ENCODE results near the gene GABPA. TPM values are rescaled to one million over a fixed set of nuclear protein-coding genes. Genes with fewer than 3 reads are reported as not detected.
A peak's percentile ranks its signal among the peaks of the same experiment; 100 is the strongest.

GABPA gene
- 15.4 and 15.8 TPM in 2 replicates for polyA plus RNA-seq (2013)

DNA sequence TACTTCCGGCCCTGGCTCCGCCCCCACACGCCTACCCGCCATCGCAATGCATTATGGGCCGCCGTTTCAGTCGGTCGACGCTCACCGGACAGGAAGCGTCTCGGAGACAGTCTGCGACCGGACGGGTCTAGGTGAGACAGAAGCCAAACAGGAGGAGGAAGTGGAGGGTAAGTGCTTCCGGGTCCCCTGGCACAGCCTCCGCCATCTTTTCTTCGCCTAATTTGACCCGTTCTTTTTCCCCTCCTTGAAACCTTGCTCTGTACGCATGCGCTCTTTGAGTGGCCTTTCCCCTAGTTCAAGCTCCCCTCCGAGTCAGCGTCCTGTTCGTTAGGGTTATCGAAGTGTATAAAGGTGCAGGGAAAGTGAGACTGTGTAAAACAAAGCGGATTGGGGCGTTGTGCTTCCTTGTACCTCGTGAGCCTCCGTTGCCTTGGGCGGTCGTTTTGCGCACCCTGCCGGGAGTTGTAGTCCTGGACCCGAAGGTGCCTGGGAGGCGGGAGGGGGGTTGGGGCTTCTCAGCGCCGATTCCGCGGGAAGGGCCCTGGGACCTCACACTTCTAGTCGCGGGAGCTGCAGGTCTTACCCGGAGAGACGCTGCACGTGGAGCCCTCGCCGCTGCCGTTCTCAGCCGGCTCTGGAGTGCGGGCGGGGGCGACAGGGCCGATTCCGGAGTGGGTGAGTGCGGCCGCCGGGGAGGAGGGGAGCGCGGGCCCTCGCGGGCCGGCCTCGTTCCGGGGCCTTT is at the start of gene GABPA, which contains the start of gene ATP5PF:
GABPA (plus strand) TSS at position 69 of the 742 bp plus-strand sequence. CDS start 6,627 bp downstream, outside the sequence.
ATP5PF (minus strand) TSS at position 1 of the 742 bp plus-strand sequence. CDS start 5,110 bp downstream, outside the sequence.
- Histone ChIP-seq H4K8ac (ENCODE audit: low read depth, low read length) (peak within 1 kb of the TSS; percentile 100), H3K4me1 (ENCODE audit: control insufficient read depth in 1 of 2, insufficient read depth in 2 of 2, low read length in 2 of 2) (no peaks in the 10 kb centered on the region), H2AFZ (ENCODE audit: insufficient read depth, low read length, poor library complexity) (peak within 1 kb of the TSS; percentile 97), H3K9me3 (ENCODE audit: insufficient read depth, low read depth, low read length) (no peaks in the 10 kb centered on the region), H2BK5ac (ENCODE audit: low read depth, low read length, poor library complexity) (peak within 1 kb of the TSS; percentile 98), H2BK120ac (ENCODE audit: insufficient read depth, low read length, poor library complexity) (peak within 1 kb of the TSS; percentile 97), H3K4me2 (ENCODE audit: low read length) (peak within 1 kb of the TSS; percentile 93), H3K4me3 (ENCODE audit: low read depth, low read length) (peak within 1 kb of the TSS; percentile 96), H3K27me3 (ENCODE audit: insufficient read depth, low read length) (no peaks in the 10 kb centered on the region), H2AK5ac (ENCODE audit: low read length) (peak within 1 kb of the TSS; percentile 85), H3K36me3 (ENCODE audit: control insufficient read depth in 1 of 2, insufficient read depth in 2 of 2, low read length in 2 of 2) (peaks cover under 1 to 3% of the 10 kb centered on the region in 2 experiments), H3K14ac (ENCODE audit: low read length) (peak within 1 kb of the TSS; percentile 100), H3K79me2 (ENCODE audit: control insufficient read depth, insufficient read depth, low read length, poor library complexity) (peaks cover 15% of the 10 kb centered on the region), H4K12ac (ENCODE audit: low read depth, low read length) (peak within 1 kb of the TSS; percentile 97), H2BK12ac (ENCODE audit: low read length) (no peak within 1 kb of the TSS), H3K79me1 (ENCODE audit: low read length) (peaks cover 11% of the 10 kb centered on the region), H3K18ac (ENCODE audit: low read length) (peak within 1 kb of the TSS; percentile 99), H3K27ac (ENCODE audit: low read depth, low read length) (peak within 1 kb of the TSS; percentile 94), H3K23ac (ENCODE audit: low read length) (no peak within 1 kb of the TSS), H4K91ac (ENCODE audit: low read depth, low read length) (peak within 1 kb of the TSS; percentile 100), H3K4ac (ENCODE audit: low read depth, low read length) (peak within 1 kb of the TSS; percentile 95), H3K9ac (ENCODE audit: low read length) (peak within 1 kb of the TSS; percentile 97)
- no CpG with 5 or more reads among the region's 64 CpGs for WGBS (ENCODE audit: extremely low coverage, insufficient coverage, insufficient read length)
- peak; percentile 98 for DNase-seq

DNA sequence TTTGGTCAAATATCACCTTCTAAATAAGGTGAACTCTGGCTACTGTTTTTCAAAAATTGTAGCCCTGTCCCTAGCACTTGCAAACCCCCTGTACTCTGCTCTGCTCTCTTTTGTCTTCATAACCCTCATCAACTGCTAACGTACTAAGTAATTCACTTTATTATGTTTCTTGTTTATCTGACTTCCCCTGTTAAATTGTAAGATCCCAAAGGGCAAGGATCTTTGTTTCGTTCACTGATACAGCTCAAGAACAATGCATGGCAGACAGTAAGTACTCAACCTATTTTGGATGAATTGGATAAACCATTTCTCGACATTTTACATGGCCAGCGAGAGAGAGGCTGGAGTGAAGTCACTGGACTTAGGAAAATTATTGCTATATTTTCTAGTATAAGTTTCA is 47.0 kb upstream of the GABPA start:
- H3K4ac ChIP-seq (ENCODE audit: low read depth, low read length), result no peak overlapping the region
- H3K79me2 ChIP-seq (ENCODE audit: control insufficient read depth, insufficient read depth, low read length, poor library complexity), result no peaks in the 10 kb centered on the region
- no peak overlapping the region for H2BK120ac ChIP-seq (ENCODE audit: insufficient read depth, low read length, poor library complexity)
- DNase-seq, result peak in 1 of 2 donors; percentile 5
- H2BK5ac ChIP-seq (ENCODE audit: low read depth, low read length, poor library complexity), result no peak overlapping the region
- no peaks in the 10 kb centered on the region for H3K9me3 ChIP-seq (ENCODE audit: insufficient read depth, low read depth, low read length)
- H3K4me1 ChIP-seq (ENCODE audit: control insufficient read depth in 1 of 2, insufficient read depth in 2 of 2, low read length in 2 of 2), result no peaks in the 10 kb centered on the region
- no peak overlapping the region for H4K8ac ChIP-seq (ENCODE audit: low read depth, low read length)
- H3K18ac ChIP-seq (ENCODE audit: low read length), result no peak overlapping the region
- H3K79me1 ChIP-seq (ENCODE audit: low read length), result no peaks in the 10 kb centered on the region
- H3K4me2 ChIP-seq (ENCODE audit: low read length), result no peak overlapping the region
- H2AFZ ChIP-seq (ENCODE audit: insufficient read depth, low read length, poor library complexity), result no peak overlapping the region
- no peak overlapping the region for H3K27ac ChIP-seq (ENCODE audit: low read depth, low read length)
- no peak overlapping the region for H3K9ac ChIP-seq (ENCODE audit: low read length)
- no peak overlapping the region for H3K4me3 ChIP-seq (ENCODE audit: low read depth, low read length)
- H2BK12ac ChIP-seq (ENCODE audit: low read length), result no peak overlapping the region
- no peak overlapping the region for H2AK5ac ChIP-seq (ENCODE audit: low read length)
- no peak overlapping the region for H4K91ac ChIP-seq (ENCODE audit: low read depth, low read length)
- WGBS (ENCODE audit: extremely low coverage, insufficient coverage, insufficient read length), result no CpG with 5 or more reads among the region's 4 CpGs
- no peak overlapping the region for H3K23ac ChIP-seq (ENCODE audit: low read length)
- H3K27me3 ChIP-seq (ENCODE audit: insufficient read depth, low read length), result no peaks in the 10 kb centered on the region
- no peak overlapping the region for H4K12ac ChIP-seq (ENCODE audit: low read depth, low read length)
- no peak overlapping the region for H3K14ac ChIP-seq (ENCODE audit: low read length)
- H3K36me3 ChIP-seq (ENCODE audit: control insufficient read depth in 1 of 2, insufficient read depth in 2 of 2, low read length in 2 of 2), result no peaks in the 10 kb centered on the region

DNA sequence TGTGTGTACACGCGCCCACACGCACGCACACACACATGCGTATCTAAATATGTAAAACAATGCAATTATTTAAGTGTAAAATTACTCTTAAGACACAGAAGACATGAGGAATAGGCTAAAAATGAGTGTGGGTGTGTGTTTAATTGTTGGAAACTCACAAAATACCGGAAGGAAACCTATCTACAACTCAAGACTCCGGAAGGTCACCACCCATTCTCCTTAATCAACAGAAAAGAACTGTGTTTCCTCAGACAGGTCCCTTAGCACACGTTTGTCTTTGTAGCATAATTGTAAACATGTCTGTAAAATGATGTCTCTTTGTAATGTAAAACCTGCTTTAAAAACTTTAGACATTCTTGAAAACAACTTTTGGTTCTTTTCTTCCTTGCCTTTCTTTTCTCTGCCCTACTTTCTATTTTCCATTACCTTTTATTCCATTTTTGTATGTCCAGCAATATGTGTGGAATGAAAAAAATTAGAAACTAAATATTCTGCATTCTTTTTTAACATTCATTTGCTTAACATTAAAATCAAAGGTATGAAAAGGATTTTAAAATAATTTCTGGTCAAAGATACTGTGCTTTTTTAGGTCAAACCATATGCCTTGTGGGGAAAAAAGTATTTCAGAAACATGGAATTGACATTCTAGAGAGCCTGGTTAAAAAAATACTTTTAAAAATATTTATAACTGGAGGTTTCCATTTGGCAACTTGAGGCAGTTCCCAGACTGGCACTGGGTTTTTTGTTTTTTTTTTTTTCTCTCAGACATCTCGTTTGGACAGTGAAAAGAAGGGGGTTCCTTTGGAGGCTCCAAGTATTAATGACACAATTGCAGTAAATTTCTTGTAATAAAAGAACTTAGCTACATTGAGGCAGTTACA is 46.3 kb upstream of the GABPA start:
- Histone ChIP-seq H2BK12ac (ENCODE audit: low read length) (no peak overlapping the region), H3K27me3 (ENCODE audit: insufficient read depth, low read length) (no peaks in the 10 kb centered on the region), H3K9ac (ENCODE audit: low read length) (no peak overlapping the region), H3K14ac (ENCODE audit: low read length) (no peak overlapping the region), H3K9me3 (ENCODE audit: insufficient read depth, low read depth, low read length) (no peaks in the 10 kb centered on the region), H3K18ac (ENCODE audit: low read length) (no peak overlapping the region), H4K91ac (ENCODE audit: low read depth, low read length) (no peak overlapping the region), H2BK120ac (ENCODE audit: insufficient read depth, low read length, poor library complexity) (no peak overlapping the region), H3K27ac (ENCODE audit: low read depth, low read length) (no peak overlapping the region), H3K36me3 (ENCODE audit: control insufficient read depth in 1 of 2, insufficient read depth in 2 of 2, low read length in 2 of 2) (no peaks in the 10 kb centered on the region), H2AK5ac (ENCODE audit: low read length) (no peak overlapping the region), H2AFZ (ENCODE audit: insufficient read depth, low read length, poor library complexity) (no peak overlapping the region), H3K4ac (ENCODE audit: low read depth, low read length) (no peak overlapping the region), H3K79me2 (ENCODE audit: control insufficient read depth, insufficient read depth, low read length, poor library complexity) (no peaks in the 10 kb centered on the region), H3K79me1 (ENCODE audit: low read length) (no peaks in the 10 kb centered on the region), H4K8ac (ENCODE audit: low read depth, low read length) (no peak overlapping the region), H3K4me3 (ENCODE audit: low read depth, low read length) (no peak overlapping the region), H2BK5ac (ENCODE audit: low read depth, low read length, poor library complexity) (no peak overlapping the region), H4K12ac (ENCODE audit: low read depth, low read length) (no peak overlapping the region), H3K4me2 (ENCODE audit: low read length) (no peak overlapping the region), H3K23ac (ENCODE audit: low read length) (no peak overlapping the region), H3K4me1 (ENCODE audit: control insufficient read depth in 1 of 2, insufficient read depth in 2 of 2, low read length in 2 of 2) (no peaks in the 10 kb centered on the region)
- peak; percentile 4 to 72 for DNase-seq
- no CpG with 5 or more reads among the region's 9 CpGs for WGBS (ENCODE audit: extremely low coverage, insufficient coverage, insufficient read length)

DNA sequence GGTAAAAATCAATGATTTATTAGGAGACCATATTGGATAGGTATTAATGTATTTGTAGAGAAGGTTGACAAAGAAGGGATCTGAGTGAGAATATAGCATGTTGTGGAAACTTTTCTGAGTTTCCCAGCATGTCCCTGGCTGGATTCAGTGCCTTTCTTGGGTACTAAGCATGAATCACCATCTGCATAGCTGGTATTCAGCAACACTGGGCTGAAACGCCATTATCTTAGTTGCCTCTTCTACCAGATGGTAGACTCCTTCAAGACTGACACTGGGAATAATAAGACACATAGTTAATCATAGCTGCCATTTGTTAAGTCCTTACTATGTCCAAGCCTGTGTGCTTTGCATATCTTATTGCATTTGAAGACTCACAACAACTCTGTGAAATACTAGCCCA is 45.5 kb upstream of the GABPA start:
- Histone ChIP-seq H3K79me1 (ENCODE audit: low read length) (no peaks in the 10 kb centered on the region), H3K4me3 (ENCODE audit: low read depth, low read length) (no peak overlapping the region), H2BK12ac (ENCODE audit: low read length) (no peak overlapping the region), H3K4me2 (ENCODE audit: low read length) (no peak overlapping the region), H3K14ac (ENCODE audit: low read length) (no peak overlapping the region), H3K36me3 (ENCODE audit: control insufficient read depth in 1 of 2, insufficient read depth in 2 of 2, low read length in 2 of 2) (no peaks in the 10 kb centered on the region), H3K79me2 (ENCODE audit: control insufficient read depth, insufficient read depth, low read length, poor library complexity) (no peaks in the 10 kb centered on the region), H3K4ac (ENCODE audit: low read depth, low read length) (no peak overlapping the region), H2AK5ac (ENCODE audit: low read length) (no peak overlapping the region), H3K9ac (ENCODE audit: low read length) (no peak overlapping the region), H3K18ac (ENCODE audit: low read length) (no peak overlapping the region), H4K12ac (ENCODE audit: low read depth, low read length) (no peak overlapping the region), H3K27ac (ENCODE audit: low read depth, low read length) (no peak overlapping the region), H2BK120ac (ENCODE audit: insufficient read depth, low read length, poor library complexity) (no peak overlapping the region), H4K91ac (ENCODE audit: low read depth, low read length) (no peak overlapping the region), H3K9me3 (ENCODE audit: insufficient read depth, low read depth, low read length) (no peaks in the 10 kb centered on the region), H4K8ac (ENCODE audit: low read depth, low read length) (no peak overlapping the region), H2BK5ac (ENCODE audit: low read depth, low read length, poor library complexity) (no peak overlapping the region), H3K23ac (ENCODE audit: low read length) (no peak overlapping the region), H3K27me3 (ENCODE audit: insufficient read depth, low read length) (no peaks in the 10 kb centered on the region), H2AFZ (ENCODE audit: insufficient read depth, low read length, poor library complexity) (no peak overlapping the region), H3K4me1 (ENCODE audit: control insufficient read depth in 1 of 2, insufficient read depth in 2 of 2, low read length in 2 of 2) (no peaks in the 10 kb centered on the region)
- peak; percentile 36 to 65 for DNase-seq
- WGBS (ENCODE audit: extremely low coverage, insufficient coverage, insufficient read length), result no CpG with 5 or more reads among the region's 1 CpG

Data from trophoblast cell (in vitro differentiated cells and primary cell).